Measurements from ENCODE around the gene PAK1. TPM values are rescaled to one million over a fixed set of nuclear protein-coding genes. Genes with fewer than 3 reads are reported as not detected.

Gene PAK1
- total RNA-seq, 6 donors from 2014 or later: 14.9 to 49.2 (median 30.1) TPM

GRCh38 chr11:77467233-77467632, 6.7 kb downstream of the PAK1 start:
- no peaks in the 10 kb centered on the region for H3K36me3 ChIP-seq
- H3K4me3 ChIP-seq: no peak overlapping the region
- H3K4me1 ChIP-seq: peaks cover 0 to 7% (median 2%) of the 10 kb centered on the region in 4 donors
- ATAC-seq (ENCODE audit: low FRiP score in 2 of 2) (no peak), DNase-seq (no peak)
- H3K9me3 ChIP-seq: no peaks in the 10 kb centered on the region
- TF ChIP-seq POLR2AphosphoS5 (IDR thresholded peaks at IDR 0.05) (no peak), POLR2A (IDR thresholded peaks at IDR 0.05) (no peak), CTCF (IDR thresholded peaks at IDR 0.05) (no peak), EP300 (IDR thresholded peaks at IDR 0.05) (no peak)
- H3K27me3 ChIP-seq: no peaks in the 10 kb centered on the region
- H3K27ac ChIP-seq: no peak overlapping the region
- 84 to 85% methylated on average over 1 of the region's 1 CpG for WGBS, 2 donors

GRCh38 chr11:77457340-77457739, 16.6 kb downstream of the PAK1 start:
- H3K9me3 ChIP-seq: no peaks in the 10 kb centered on the region
- ATAC-seq (ENCODE audit: low FRiP score in 2 of 2): no peak
- WGBS, 2 donors: 66 to 74% methylated on average over 5 of the region's 5 CpGs
- no peaks in the 10 kb centered on the region for H3K36me3 ChIP-seq
- H3K27me3 ChIP-seq: no peaks in the 10 kb centered on the region
- no peak for TF ChIP-seq POLR2AphosphoS5 (IDR thresholded peaks at IDR 0.05)
- no peak for TF ChIP-seq POLR2A (IDR thresholded peaks at IDR 0.05)
- no peak for TF ChIP-seq CTCF (IDR thresholded peaks at IDR 0.05)
- no peak for TF ChIP-seq EP300 (IDR thresholded peaks at IDR 0.05)
- no peak overlapping the region for H3K4me3 ChIP-seq
- H3K27ac ChIP-seq: no peak overlapping the region
- no peak for DNase-seq
- H3K4me1 ChIP-seq: no peaks in the 10 kb centered on the region

- no peak overlapping the region for H3K27ac ChIP-seq
- no peaks in the 10 kb centered on the region for H3K9me3 ChIP-seq
- ATAC-seq (ENCODE audit: low FRiP score in 2 of 2): no peak
- H3K4me3 ChIP-seq: no peak overlapping the region
- TF ChIP-seq EP300 (IDR thresholded peaks at IDR 0.05): no peak
- TF ChIP-seq POLR2AphosphoS5 (IDR thresholded peaks at IDR 0.05): no peak
- no peak for TF ChIP-seq CTCF (IDR thresholded peaks at IDR 0.05)
- no peak for TF ChIP-seq POLR2A (IDR thresholded peaks at IDR 0.05)
- DNase-seq: no peak
- H3K36me3 ChIP-seq: no peaks in the 10 kb centered on the region
- no peaks in the 10 kb centered on the region for H3K27me3 ChIP-seq
- no peaks in the 10 kb centered on the region for H3K4me1 ChIP-seq
Observed at GRCh38 chr11:77455740-77456139, 18.2 kb downstream of the PAK1 start.

DNA sequence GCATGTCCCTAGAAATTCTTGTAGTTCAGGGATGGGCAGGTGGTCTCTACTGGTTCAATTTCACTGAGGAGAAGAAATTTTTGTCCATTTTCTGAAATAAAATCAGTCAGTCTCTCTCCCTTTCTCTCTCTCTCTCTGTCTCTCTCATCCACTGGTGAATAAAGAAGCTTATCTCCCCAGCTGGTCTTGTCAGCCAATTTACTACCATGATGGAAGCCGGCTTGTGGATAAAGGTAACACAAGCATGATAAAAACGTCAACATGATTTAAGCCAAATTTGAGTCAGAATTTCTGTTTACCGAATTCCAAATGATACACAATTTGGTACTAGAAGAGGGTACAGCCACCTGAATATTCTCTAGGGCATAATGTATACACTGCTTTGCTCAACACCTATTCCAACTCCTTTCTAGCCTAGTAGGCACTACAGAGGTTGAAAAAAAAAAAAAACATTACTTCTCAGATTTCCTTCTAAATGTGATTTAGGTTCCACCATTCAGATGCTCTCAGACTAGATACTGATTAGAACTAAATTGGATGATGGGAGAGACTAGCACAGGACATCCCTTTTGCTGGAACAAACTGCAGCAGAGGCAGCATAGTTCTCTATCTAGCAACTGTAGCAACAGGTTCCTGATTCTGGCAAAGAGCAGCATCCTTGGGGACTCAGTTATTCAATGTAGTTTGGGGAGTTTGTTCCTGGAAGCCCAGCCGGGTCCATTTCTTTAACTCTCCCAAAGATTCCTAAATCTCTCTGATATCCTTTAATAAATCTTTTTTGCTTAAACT, 18.8 kb downstream of the PAK1 start:
- TF ChIP-seq POLR2AphosphoS5 (IDR thresholded peaks at IDR 0.05): no peak
- DNase-seq: no peak
- Histone ChIP-seq H3K4me3 (no peak overlapping the region), H3K4me1 (no peaks in the 10 kb centered on the region), H3K36me3 (no peaks in the 10 kb centered on the region), H3K27ac (no peak overlapping the region), H3K27me3 (no peaks in the 10 kb centered on the region), H3K9me3 (no peaks in the 10 kb centered on the region)
- no peak for ATAC-seq (ENCODE audit: low FRiP score in 2 of 2)
- WGBS, 2 donors: 40 to 64% methylated on average over 4 of the region's 4 CpGs

DNA sequence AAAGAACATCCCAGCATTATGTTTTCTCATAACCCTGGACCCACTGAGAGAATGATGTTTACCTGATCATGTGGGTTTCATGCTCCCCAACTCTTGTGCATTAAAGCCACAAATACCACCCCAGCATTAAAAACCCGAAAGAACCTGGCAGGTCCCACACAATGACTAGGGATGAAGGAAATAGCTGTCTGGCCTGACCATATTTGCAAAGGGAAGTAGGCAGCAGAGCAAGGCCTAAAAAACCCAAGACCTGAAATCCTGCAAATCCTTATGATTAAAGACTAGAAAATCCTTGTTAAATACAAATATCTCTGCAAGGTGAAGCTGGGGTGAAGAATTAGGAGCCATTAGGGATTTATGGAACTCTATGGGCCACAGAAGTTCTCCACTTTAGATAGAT, 23.7 kb downstream of the PAK1 start:
- Histone ChIP-seq H3K4me1 (no peaks in the 10 kb centered on the region), H3K36me3 (no peaks in the 10 kb centered on the region), H3K27me3 (no peaks in the 10 kb centered on the region), H3K9me3 (no peaks in the 10 kb centered on the region), H3K4me3 (no peak overlapping the region), H3K27ac (no peak overlapping the region)
- DNase-seq (no peak), ATAC-seq (ENCODE audit: low FRiP score in 2 of 2) (no peak)
- WGBS, 2 donors: 67 to 69% methylated on average over 1 of the region's 1 CpG
- TF ChIP-seq POLR2A (IDR thresholded peaks at IDR 0.05) (no peak), CTCF (IDR thresholded peaks at IDR 0.05) (no peak), POLR2AphosphoS5 (IDR thresholded peaks at IDR 0.05) (no peak), EP300 (IDR thresholded peaks at IDR 0.05) (no peak)
